ENCODE measurements around the gene UQCC3. TPM values are rescaled to one million over a fixed set of nuclear protein-coding genes. Genes with fewer than 3 reads are reported as not detected.

Gene UQCC3
- total RNA-seq, 1 experiment from 2014 or later = 17.9 TPM

DNA sequence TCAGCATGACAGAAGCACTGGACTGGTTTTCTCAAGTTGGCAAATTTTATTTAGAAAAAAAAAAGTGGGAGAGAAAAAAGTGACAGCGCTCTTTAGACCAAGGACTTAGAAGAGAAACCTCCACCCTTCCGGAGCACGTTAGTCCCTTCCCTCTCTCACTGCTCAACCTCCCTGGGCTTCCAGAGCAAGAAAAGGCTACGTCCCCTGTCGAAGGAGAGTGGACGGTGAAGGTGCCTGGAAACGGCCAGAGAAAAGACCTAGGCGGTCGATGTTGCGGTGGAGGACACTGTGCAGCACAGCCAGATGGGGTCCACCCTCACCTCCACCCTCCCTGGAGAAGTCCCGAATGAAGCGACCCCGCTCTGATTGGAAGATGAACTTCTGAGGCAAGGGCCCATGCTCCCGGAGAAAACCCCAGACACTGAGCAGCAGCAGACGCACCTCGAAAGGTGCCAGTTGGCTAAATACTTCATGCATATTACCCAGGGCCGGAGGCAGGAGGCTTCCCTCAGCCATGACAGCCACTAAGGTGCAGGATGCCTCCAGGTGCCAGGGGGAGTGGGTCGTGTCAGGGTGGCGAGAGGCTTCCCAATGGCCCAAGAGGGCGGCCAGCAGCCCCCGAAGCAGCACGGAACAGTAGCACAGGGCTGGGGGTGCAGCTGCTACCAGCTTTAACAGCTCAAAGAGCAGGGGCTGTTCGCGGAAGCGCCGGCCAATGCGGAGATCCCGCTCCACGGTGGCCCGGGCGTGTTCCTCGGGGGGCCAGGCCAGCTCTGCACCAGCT lies 24.5 kb upstream of the UQCC3 start (continued):
- TF ChIP-seq, protein P1, sequence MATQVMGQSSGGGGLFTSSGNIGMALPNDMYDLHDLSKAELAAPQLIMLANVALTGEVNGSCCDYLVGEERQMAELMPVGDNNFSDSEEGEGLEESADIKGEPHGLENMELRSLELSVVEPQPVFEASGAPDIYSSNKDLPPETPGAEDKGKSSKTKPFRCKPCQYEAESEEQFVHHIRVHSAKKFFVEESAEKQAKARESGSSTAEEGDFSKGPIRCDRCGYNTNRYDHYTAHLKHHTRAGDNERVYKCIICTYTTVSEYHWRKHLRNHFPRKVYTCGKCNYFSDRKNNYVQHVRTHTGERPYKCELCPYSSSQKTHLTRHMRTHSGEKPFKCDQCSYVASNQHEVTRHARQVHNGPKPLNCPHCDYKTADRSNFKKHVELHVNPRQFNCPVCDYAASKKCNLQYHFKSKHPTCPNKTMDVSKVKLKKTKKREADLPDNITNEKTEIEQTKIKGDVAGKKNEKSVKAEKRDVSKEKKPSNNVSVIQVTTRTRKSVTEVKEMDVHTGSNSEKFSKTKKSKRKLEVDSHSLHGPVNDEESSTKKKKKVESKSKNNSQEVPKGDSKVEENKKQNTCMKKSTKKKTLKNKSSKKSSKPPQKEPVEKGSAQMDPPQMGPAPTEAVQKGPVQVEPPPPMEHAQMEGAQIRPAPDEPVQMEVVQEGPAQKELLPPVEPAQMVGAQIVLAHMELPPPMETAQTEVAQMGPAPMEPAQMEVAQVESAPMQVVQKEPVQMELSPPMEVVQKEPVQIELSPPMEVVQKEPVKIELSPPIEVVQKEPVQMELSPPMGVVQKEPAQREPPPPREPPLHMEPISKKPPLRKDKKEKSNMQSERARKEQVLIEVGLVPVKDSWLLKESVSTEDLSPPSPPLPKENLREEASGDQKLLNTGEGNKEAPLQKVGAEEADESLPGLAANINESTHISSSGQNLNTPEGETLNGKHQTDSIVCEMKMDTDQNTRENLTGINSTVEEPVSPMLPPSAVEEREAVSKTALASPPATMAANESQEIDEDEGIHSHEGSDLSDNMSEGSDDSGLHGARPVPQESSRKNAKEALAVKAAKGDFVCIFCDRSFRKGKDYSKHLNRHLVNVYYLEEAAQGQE (IDR thresholded peaks at IDR 0.05; ENCODE audit: low read depth) = no peak
- no peak for TF ChIP-seq TCF7L2 (IDR thresholded peaks at IDR 0.05; ENCODE audit: borderline replicate concordance, extremely low read depth, insufficient read depth, insufficient read length)

DNA sequence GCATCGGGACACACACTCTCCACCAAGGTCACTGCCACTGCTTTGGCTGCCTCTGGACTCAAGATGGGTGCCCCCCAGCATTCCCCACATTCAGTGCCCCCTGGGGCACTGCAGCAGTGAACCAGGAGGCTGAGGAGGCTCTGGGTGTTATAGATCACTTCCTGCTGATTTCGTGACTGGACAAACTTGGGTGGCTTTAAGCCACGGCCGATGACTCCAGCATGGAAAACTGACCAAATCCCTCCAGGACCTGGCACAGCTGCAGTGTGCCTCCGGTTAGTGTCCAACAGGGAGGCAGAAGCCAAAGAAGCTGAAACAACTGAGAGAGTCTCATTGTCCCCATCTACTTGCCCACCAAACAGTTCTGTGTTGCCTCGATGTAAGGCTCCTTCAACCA lies 23.9 kb upstream of the UQCC3 start:
- TF ChIP-seq, protein P2, sequence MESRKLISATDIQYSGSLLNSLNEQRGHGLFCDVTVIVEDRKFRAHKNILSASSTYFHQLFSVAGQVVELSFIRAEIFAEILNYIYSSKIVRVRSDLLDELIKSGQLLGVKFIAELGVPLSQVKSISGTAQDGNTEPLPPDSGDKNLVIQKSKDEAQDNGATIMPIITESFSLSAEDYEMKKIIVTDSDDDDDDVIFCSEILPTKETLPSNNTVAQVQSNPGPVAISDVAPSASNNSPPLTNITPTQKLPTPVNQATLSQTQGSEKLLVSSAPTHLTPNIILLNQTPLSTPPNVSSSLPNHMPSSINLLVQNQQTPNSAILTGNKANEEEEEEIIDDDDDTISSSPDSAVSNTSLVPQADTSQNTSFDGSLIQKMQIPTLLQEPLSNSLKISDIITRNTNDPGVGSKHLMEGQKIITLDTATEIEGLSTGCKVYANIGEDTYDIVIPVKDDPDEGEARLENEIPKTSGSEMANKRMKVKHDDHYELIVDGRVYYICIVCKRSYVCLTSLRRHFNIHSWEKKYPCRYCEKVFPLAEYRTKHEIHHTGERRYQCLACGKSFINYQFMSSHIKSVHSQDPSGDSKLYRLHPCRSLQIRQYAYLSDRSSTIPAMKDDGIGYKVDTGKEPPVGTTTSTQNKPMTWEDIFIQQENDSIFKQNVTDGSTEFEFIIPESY (IDR thresholded peaks at IDR 0.05; ENCODE audit: extremely low read depth, insufficient replicate concordance, low read length) = no peak
- TF ChIP-seq EGR1 (IDR thresholded peaks at IDR 0.05; ENCODE audit: low read depth) = no peak
- no peak for TF ChIP-seq CBX3 (IDR thresholded peaks at IDR 0.05; ENCODE audit: low read depth)
- no peak for TF ChIP-seq CEBPB (IDR thresholded peaks at IDR 0.05; ENCODE audit: low read depth)
- peaks cover 65% of the 10 kb centered on the region for H3K79me2 ChIP-seq (ENCODE audit: insufficient read depth, low read length)
- no peaks in the 10 kb centered on the region for H3K9me3 ChIP-seq (ENCODE audit: control insufficient read depth in 1 of 2, insufficient read depth in 1 of 2, low read depth in 1 of 2, low read length in 2 of 2)
- RAD21 ChIA-PET (ENCODE audit: low non-redundant PET in 1 of 2, low total read pairs in 2 of 2, uncharacterized antibody in 2 of 2, unreplicated experiment in 2 of 2) = no interaction called here
- peaks cover 10 to 21% of the 10 kb centered on the region in 2 experiments; a peak in 3 of 4 replicates for H3K36me3 ChIP-seq (ENCODE audit: control insufficient read depth in 1 of 2, insufficient read depth in 2 of 2, low read length in 2 of 2)
- POLR2A ChIA-PET = interaction anchor here (0.8 to 14.1 kb wide), 2 partner anchors 18 to 194 kb away, joined by 3 to 195 read pairs; partner anchors contain the start of genes C11orf98 and CSKMT
- H3K4me2 ChIP-seq (ENCODE audit: low read length) = no peak overlapping the region
- intact Hi-C loops (cut with micrococcal nuclease) = loop anchor here (5.0 kb wide), 1 partner anchor 35 kb away; the partner anchor contains the start of genes EML3 and ROM1
- peaks cover 12 to 29% of the 10 kb centered on the region in 2 experiments for H3K4me1 ChIP-seq (ENCODE audit: control insufficient read depth in 1 of 2, insufficient read depth in 2 of 2, low read length in 2 of 2)
- H3K9ac ChIP-seq (ENCODE audit: low read length) = no peak overlapping the region
- H3K9me2 ChIP-seq (ENCODE audit: insufficient read depth) = no peaks in the 10 kb centered on the region
- H4K20me1 ChIP-seq (ENCODE audit: insufficient read depth) = no peaks in the 10 kb centered on the region
- H3K4me3 ChIP-seq (replicated peaks in 1 of 2; ENCODE audit: low read depth in 1 of 2, low read length in 2 of 2) = no peak overlapping the region
- DNase-seq (ENCODE audit: low read depth, low spot score) (no peak), ATAC-seq (no peak)
- no peaks in the 10 kb centered on the region for H3K27me3 ChIP-seq (ENCODE audit: insufficient read depth, low read length)
- no peak overlapping the region for H2AFZ ChIP-seq (ENCODE audit: low read depth, low read length, poor library complexity, severe bottlenecking)
- peak overlapping the region; percentile 41; the same call in 1 of the 2 replicates for H3K27ac ChIP-seq (ENCODE audit: low read depth, low read length)
- BruUV-seq (replicated peaks) = no TSS peak
- CTCF ChIA-PET = interaction anchor here (1.6 kb wide), 1 partner anchor 223 kb away, joined by 4 read pairs; no protein-coding TSS in a partner anchor

Data from HCT116 (cell line).